HepG2 (cell line): Measurements from ENCODE around the gene MBNL3. TPM values are rescaled to one million over a fixed set of nuclear protein-coding genes. Genes with fewer than 3 reads are reported as not detected.
A peak's percentile ranks its signal among the peaks of the same experiment; 100 is the strongest.

Experiments used
- ASH2L ChIP-seq: fragments of 300-600, 200-600 bp; sonication (generic); IDR thresholded peaks from 2 replicates; pipeline ENCODE4 v1.7.0; 2017; ENCODE audit warnings: low read depth, mild to moderate bottlenecking, moderate library complexity, mixed read lengths, low read length; ENCODE audit not compliant: insufficient read length
- BCL6 ChIP-seq: IDR thresholded peaks from 2 replicates; pipeline ENCODE4 v1.6.1; 2016; ENCODE audit warnings: missing genetic modification reagents, missing compliant biosample characterization
- CHCHD3 ChIP-seq: sonication (generic); formaldehyde crosslinking; IDR thresholded peaks from 2 replicates; pipeline ENCODE4 v1.8.0; 2022; ENCODE audit warnings: mild to moderate bottlenecking, missing genetic modification reagents, moderate library complexity
- CSRNP2 ChIP-seq: sonication (generic); formaldehyde crosslinking; conservative IDR thresholded peaks from 2 replicates; pipeline ENCODE4 v1.8.0; 2022; ENCODE audit warnings: low read depth, missing genetic modification reagents
- EP300 ChIP-seq, 3 experiments: sonication (generic) in 1 of 3; formaldehyde crosslinking in 1 of 3; IDR thresholded peaks; 2 replicates each; pipeline versions ENCODE4 v1.5.1 to v1.6.1; 2011 to 2020; ENCODE audit warnings: low read depth in 2 of 3, low read length in 2 of 3, borderline replicate concordance in 1 of 3, improper control_type of control experiment in 1 of 3, mild to moderate bottlenecking in 1 of 3, missing genetic modification reagents in 1 of 3, moderate library complexity in 1 of 3
- FOSL1 ChIP-seq: sonication (generic); formaldehyde crosslinking; IDR thresholded peaks from 2 replicates; pipeline ENCODE4 v1.9.0; 2021; ENCODE audit warnings: missing genetic modification reagents, borderline replicate concordance
- GATAD2A ChIP-seq: IDR thresholded peaks from 2 replicates; pipeline ENCODE4 v1.6.1; 2016
- HDAC2 ChIP-seq: sonication (generic); formaldehyde crosslinking; IDR thresholded peaks from 2 replicates; pipeline ENCODE4 v1.4.0; 2020; ENCODE audit warnings: missing genetic modification reagents
- HMG20A ChIP-seq: IDR thresholded peaks from 2 replicates; pipeline ENCODE4 v1.6.1; 2016; ENCODE audit warnings: borderline replicate concordance
- IRF1 ChIP-seq: sonication (generic); formaldehyde crosslinking; IDR thresholded peaks from 2 replicates; pipeline ENCODE4 v1.4.0; 2020; ENCODE audit warnings: low read depth, mild to moderate bottlenecking, missing genetic modification reagents
- JUNB ChIP-seq: sonication (generic); formaldehyde crosslinking; IDR thresholded peaks from 2 replicates; pipeline ENCODE4 v1.8.0; 2022; ENCODE audit warnings: missing genetic modification reagents, mild to moderate bottlenecking, borderline replicate concordance
- MED1 ChIP-seq: sonication (generic); formaldehyde crosslinking; IDR thresholded peaks from 2 replicates; pipeline ENCODE4 v1.4.0; 2020; ENCODE audit warnings: missing genetic modification reagents
- NCOA2 ChIP-seq: sonication (generic); formaldehyde crosslinking; IDR thresholded peaks from 2 replicates; pipeline ENCODE4 v1.8.0; 2022; ENCODE audit warnings: inconsistent platforms
- NR2F2 ChIP-seq: IDR thresholded peaks from 2 replicates; pipeline ENCODE4 v1.6.1; 2012; ENCODE audit warnings: low read depth, inconsistent platforms, borderline replicate concordance
- PAX8 ChIP-seq: sonication (generic); formaldehyde crosslinking; IDR thresholded peaks from 2 replicates; pipeline ENCODE4 v1.8.0; 2022; ENCODE audit warnings: mild to moderate bottlenecking, missing genetic modification reagents, borderline replicate concordance
- PPARG ChIP-seq: conservative IDR thresholded peaks from 2 replicates; pipeline ENCODE4 v1.6.1; 2016; ENCODE audit warnings: missing biosample characterization, missing genetic modification reagents
- RARA ChIP-seq: IDR thresholded peaks from 2 replicates; pipeline ENCODE4 v1.6.1; 2016; ENCODE audit warnings: missing genetic modification reagents, missing compliant biosample characterization
- SALL1 ChIP-seq: sonication (generic); formaldehyde crosslinking; IDR thresholded peaks from 2 replicates; pipeline ENCODE4 v1.8.0; 2022; ENCODE audit warnings: mild to moderate bottlenecking, missing genetic modification reagents
- SAP130 ChIP-seq: IDR thresholded peaks from 2 replicates; pipeline ENCODE4 v1.6.1; 2016; ENCODE audit warnings: low read depth
- SOX13 ChIP-seq, 3 experiments: fragments of 450-650 bp in 1 of 3; sonication (generic) in 1 of 3; formaldehyde crosslinking in 1 of 3; IDR thresholded peaks in 2 of 3; conservative IDR thresholded peaks in 1 of 3; 2 replicates each; pipeline versions ENCODE4 v1.5.0 to v1.6.1; 2016 to 2020; ENCODE audit warnings: antibody characterized with exemption in 1 of 3, mild to moderate bottlenecking in 1 of 3, missing compliant biosample characterization in 1 of 3, missing genetic modification reagents in 1 of 3, moderate library complexity in 1 of 3
- SOX5 ChIP-seq: IDR thresholded peaks from 2 replicates; pipeline ENCODE4 v1.6.1; 2016; ENCODE audit warnings: borderline replicate concordance
- SOX6 ChIP-seq, 2 experiments: fragments of 450-650 bp in 1 of 2; sonication (generic) in 1 of 2; formaldehyde crosslinking in 1 of 2; IDR thresholded peaks; 2 replicates each; pipeline versions ENCODE4 v1.4.0 to v1.6.1; 2017 to 2020; ENCODE audit warnings: antibody characterized with exemption in 1 of 2, mild to moderate bottlenecking in 1 of 2, missing genetic modification reagents in 1 of 2
- TBX2 ChIP-seq: sonication (generic); formaldehyde crosslinking; IDR thresholded peaks from 2 replicates; pipeline ENCODE4 v1.5.0; 2020; ENCODE audit warnings: missing genetic modification reagents, mild to moderate bottlenecking, borderline replicate concordance
- TFDP1 ChIP-seq: IDR thresholded peaks from 2 replicates; pipeline ENCODE4 v1.6.1; 2016; ENCODE audit warnings: missing compliant biosample characterization, missing genetic modification reagents, borderline replicate concordance
- THAP7 ChIP-seq: sonication (generic); formaldehyde crosslinking; IDR thresholded peaks from 2 replicates; pipeline ENCODE4 v1.8.1; 2023; ENCODE audit warnings: mild to moderate bottlenecking, missing genetic modification reagents
- ZNF251 ChIP-seq: sonication (generic); formaldehyde crosslinking; IDR thresholded peaks from 2 replicates; pipeline ENCODE4 v1.9.0; 2021; ENCODE audit warnings: mild to moderate bottlenecking, missing genetic modification reagents
- ZNF644 ChIP-seq: IDR thresholded peaks from 2 replicates; pipeline ENCODE4 v1.6.1; 2016; ENCODE audit warnings: low read depth
- polyA plus RNA-seq, 8 experiments: library from polyadenylated mRNA; depleted of rRNA in 3 of 8; stranded (reverse) in 7 of 8; unstranded in 1 of 8; fragments of >200 nt; fragmentation: Illumina TruSeq in 4 of 8; extraction: Trizol in 4 of 8; gene quantifications; 2 replicates each; pipeline versions ENCODE4 v1.2.1 to v1.2.3, GENCODE V29; 2011 to 2016; ENCODE audit warnings: low read depth in 4 of 8, missing spikeins in 1 of 8, mixed read lengths in 1 of 8; ENCODE audit not compliant: insufficient read depth in 1 of 8
- total RNA-seq, 5 experiments: library from RNA; depleted of rRNA; stranded (reverse); fragments of >200 nt; fragmentation: Illumina TruSeq; extraction: Trizol; gene quantifications; 2 replicates each; pipeline ENCODE4 v1.2.3, GENCODE V29; 2016; ENCODE audit warnings: low read depth in 1 of 5

Gene MBNL3
- total and polyA plus RNA-seq, 2 of the 13 experiments (the other 11 are each of a cell fraction or from before 2014, with no cell fraction given) = 155 to 257 TPM

- TF ChIP-seq SAP130 (CRISPR knock-in tag) = peak; percentile 57
- peak; percentile 49; the same call in 1 of the 2 replicates for TF ChIP-seq PPARG (CRISPR knock-in tag)
- TF ChIP-seq SOX5 (CRISPR knock-in tag) = peak; percentile 46; the same call in 1 of the 2 replicates
- TF ChIP-seq GATAD2A = peak; percentile 60
- no peak for TF ChIP-seq CHCHD3 (CRISPR knock-in tag)
- peak; percentile 48 for TF ChIP-seq NCOA2 (CRISPR knock-in tag)
- no peak for TF ChIP-seq SOX6 (IDR thresholded peaks at IDR 0.05)
- peak; percentile 51; the same call in 1 of the 2 replicates for TF ChIP-seq SOX6 (CRISPR knock-in tag; IDR thresholded peaks at IDR 0.05)
- peak; percentile 51; the same call in 1 of the 2 replicates for TF ChIP-seq JUNB (CRISPR knock-in tag)
- TF ChIP-seq MED1 = peak; percentile 53
- TF ChIP-seq CSRNP2 (CRISPR knock-in tag) = no peak
- no peak for TF ChIP-seq SOX13 (IDR thresholded peaks at IDR 0.05)
- peak in 1 of 2 experiments; percentile 55; a peak in 2 of 4 replicates for TF ChIP-seq SOX13 (CRISPR knock-in tag; conservative IDR thresholded peaks at IDR 0.05 in 1 of 2, IDR thresholded peaks at IDR 0.05 in 1 of 2)
- TF ChIP-seq TFDP1 (CRISPR knock-in tag) = no peak
- no peak for TF ChIP-seq PAX8 (CRISPR knock-in tag)
- TF ChIP-seq RARA = peak; percentile 97
- peak; percentile 39; the same call in 1 of the 2 replicates for TF ChIP-seq SALL1 (CRISPR knock-in tag)
- TF ChIP-seq BCL6 (CRISPR knock-in tag) = peak; percentile 75
- TF ChIP-seq THAP7 = no peak
- TF ChIP-seq IRF1 (CRISPR knock-in tag) = no peak
- TF ChIP-seq HMG20A (CRISPR knock-in tag) = peak; percentile 61; the same call in 1 of the 2 replicates
- TF ChIP-seq ASH2L = peak; percentile 21
- TF ChIP-seq FOSL1 = peak; percentile 81; the same call in 1 of the 2 replicates
- 0 out of 2 replicates have a peak, but pooled peaks have one; percentile 12 for TF ChIP-seq HDAC2 (CRISPR knock-in tag)
- peak in 1 of 2 experiments; percentile 76; a peak in 2 of 4 replicates for TF ChIP-seq EP300 (IDR thresholded peaks at IDR 0.05; ENCODE audit: low read depth in 2 of 2, low read length in 2 of 2)
- TF ChIP-seq EP300 (CRISPR knock-in tag; IDR thresholded peaks at IDR 0.05; ENCODE audit: borderline replicate concordance) = peak; percentile 30; the same call in 1 of the 2 replicates
- no peak for TF ChIP-seq TBX2 (CRISPR knock-in tag)
- TF ChIP-seq ZNF251 (CRISPR knock-in tag) = no peak
- TF ChIP-seq NR2F2 = peak; percentile 56; the same call in 1 of the 2 replicates
- TF ChIP-seq ZNF644 (CRISPR knock-in tag) = peak; percentile 87
Observed at GRCh38 chrX:132532913-132533312, 44.1 kb upstream of the MBNL3 start (continued).
